Astrocyte (in vitro differentiated cells and primary cell): ENCODE measurements around the gene SLC48A1.

Experiments used
- CTCF ChIP-seq: IDR thresholded peaks from 2 replicates; pipeline ENCODE4 v1.5.1; 2011; ENCODE audit warnings: low read depth, mild to moderate bottlenecking, inconsistent platforms, low read length, moderate library complexity; ENCODE audit not compliant: insufficient read depth
- EZH2 ChIP-seq: IDR thresholded peaks from 2 replicates; pipeline ENCODE4 v1.6.1; 2012; ENCODE audit warnings: mild to moderate bottlenecking, low read length, inconsistent platforms; ENCODE audit not compliant: insufficient read depth

- TF ChIP-seq CTCF (no peak), EZH2 (no peak)
Measured at GRCh38 chr12:47801170-47801903, 28.3 kb downstream of the SLC48A1 start.
